GM21825 (cell line): ENCODE results near the gene FBXW2.

Experiments used
- ATAC-seq: cut with Tn5 transposase; IDR thresholded peaks from one replicate; pipeline ENCODE4 v1.9.1; 2021; ENCODE audit warnings: mild to moderate bottlenecking, moderate library complexity; ENCODE audit not compliant: unreplicated experiment

Gene FBXW2

GRCh38 chr9:120716483-120716882 is 76.7 kb downstream of the FBXW2 start:
- ATAC-seq = no peak

- no peak for ATAC-seq
Measured at GRCh38 chr9:120715389-120715924, 77.8 kb downstream of the FBXW2 start.

DNA sequence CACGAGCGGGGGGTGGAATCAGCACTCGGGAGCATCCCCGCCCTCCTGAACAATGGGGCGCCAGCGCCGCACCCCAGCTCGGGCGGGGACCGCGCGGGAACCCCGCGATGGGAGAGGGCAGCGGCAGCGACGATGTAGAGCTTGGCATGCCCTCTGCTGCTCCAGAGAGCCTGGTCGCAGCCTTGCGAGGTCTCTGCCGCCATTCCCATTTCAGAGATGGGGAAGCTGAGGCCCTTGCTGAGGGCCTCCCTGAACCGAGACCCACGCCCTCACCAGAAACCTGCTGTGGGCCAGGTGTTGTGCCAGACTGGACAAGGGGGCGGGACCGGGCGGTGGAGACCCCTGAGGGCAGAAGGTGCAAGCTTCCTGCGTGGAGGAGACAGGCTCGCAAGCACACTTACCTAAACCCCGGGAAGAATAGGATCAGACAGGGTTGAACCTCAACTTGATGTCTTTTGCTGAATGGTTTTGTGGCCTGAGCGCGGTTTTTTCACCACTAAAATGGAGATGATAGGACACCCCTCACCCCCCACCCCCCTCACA is 78.3 kb downstream of the FBXW2 start:
- ATAC-seq = no peak

DNA sequence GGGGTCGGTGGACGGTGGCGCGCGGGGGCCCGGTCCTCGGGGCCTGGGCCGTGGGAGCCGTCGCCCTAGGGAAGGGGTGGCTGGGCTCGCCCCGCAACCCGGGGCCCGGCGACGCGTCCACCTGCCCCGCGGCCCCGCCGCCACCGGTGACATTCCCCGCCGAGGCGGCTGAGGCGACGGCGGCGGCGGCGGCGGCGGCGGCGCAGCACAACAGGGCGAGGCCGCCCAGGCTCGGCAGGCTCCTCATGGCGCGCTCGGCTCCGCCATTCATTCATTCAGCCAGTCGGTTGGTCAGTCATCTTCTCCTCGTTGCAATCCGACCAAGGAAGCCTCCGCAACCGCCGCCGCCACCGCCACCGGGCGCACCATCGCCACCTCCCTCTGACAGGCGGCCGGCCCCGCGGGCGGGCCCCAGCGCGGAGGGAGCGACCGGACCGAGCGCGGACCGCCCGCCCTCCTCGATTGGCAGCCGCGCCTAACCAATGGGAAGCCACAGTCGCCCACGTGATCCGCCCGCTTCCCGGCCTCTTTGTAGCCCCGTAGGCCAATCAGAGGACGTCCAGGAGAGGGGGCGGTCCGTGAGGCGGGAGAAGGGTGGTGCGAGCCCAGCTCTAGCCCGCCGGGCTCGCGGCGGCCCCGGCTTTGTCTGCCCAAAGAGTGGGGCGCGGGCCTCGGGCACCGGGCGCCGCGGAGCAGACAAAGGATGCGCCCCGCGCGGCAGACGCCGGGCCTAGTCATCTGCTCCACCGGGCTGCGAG is 78.9 kb downstream of the FBXW2 start, which contains the start of gene MEGF9:
Gene MEGF9 (minus strand): TSS at position 383 of the 758 bp plus-strand sequence. CDS start 112 bp downstream, at position 271.
- peak; percentile 94 for ATAC-seq

- ATAC-seq = no peak
Measured at GRCh38 chr9:120713257-120714087, 79.7 kb downstream of the FBXW2 start.

GRCh38 chr9:120712539-120713031 is 80.6 kb downstream of the FBXW2 start:
- no peak for ATAC-seq

DNA sequence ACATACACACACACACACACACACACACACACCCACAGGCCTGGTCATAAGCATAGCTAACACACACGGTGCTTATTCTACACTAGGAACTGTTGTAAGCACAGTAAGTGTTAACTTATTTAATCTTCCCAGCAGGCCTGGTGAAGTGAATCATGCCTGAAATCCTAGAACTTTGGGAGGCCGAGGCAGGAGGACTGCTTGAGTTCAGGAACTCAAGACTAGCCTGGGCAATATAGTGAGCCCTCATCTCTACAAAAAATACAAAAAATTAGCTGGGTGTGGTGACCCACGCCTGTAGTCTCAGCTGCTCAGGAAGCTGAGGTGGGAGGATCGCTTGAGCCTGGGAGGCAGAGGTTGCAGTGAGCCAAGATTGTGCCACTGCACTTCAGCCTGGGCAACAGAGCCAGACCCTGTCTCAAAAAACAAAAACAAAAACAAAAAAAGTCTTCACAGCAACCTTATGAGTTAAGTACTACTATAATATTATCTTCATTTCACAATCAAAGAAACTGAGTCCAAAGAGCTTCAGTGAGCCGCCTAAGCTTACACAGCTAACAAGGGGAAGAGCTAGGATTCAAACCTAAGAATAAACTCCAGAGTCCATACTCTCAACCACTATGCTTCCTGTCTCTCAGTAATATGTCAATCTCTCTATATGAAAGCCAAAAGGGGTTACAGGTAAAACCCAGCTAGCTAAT is 81.2 kb downstream of the FBXW2 start:
- no peak for ATAC-seq

DNA sequence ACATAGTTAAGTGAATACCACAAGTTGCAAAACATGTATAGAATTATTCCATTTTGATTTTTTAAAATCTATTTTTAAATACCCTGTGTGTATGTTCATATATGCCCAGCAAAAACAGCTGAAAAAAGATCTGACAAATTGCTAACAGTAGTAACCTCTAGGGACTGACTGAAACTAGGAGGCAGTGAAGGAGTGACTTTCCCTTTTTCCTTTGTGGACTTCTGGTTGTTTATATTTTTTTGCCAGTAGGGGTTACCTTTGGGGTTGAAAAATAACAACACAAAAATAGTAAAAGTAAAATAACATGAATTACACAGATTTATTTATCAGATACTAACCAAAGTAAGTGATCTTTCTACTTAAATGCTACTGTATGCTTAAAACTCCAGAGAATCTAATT is 81.9 kb downstream of the FBXW2 start:
- no peak for ATAC-seq

DNA sequence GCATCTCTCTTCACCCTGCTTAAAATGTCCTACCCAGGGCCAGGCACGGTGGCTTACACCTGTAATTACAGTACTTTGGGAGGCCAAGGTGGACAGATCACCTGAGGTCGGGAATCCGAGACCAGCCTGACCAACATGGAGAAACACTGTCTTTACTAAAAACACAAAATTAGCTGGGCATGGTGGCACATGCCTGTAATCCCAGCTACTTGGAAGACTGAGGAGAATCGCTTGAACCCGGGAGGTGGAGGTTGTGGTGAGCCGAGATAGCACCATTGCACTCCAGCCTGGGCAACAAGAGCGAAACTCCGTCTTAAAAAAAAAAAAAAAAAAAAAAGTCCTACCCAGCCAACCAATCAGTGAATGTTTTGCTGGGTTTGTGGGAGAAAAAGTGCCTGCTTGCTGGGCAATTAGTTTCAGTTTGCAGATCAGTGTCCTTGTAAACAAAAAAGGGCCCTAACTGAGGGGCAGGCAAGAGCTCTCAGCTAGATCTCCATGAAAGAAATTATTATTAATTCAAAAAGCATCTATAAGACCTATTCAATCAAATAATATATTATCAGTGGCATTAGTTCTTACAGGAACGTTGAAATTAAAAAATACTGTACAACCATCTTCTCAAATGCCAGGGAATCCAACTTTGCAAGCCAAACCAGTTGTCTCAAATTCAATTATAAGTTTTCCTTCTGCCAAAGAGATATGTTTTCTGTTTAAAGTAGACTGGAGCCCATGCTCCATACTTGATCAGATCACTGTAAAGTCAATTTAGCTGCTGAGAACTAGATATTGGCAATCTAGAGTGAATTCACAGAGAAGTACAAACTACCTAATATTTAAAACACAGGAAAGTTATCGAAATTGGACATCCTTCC is 82.9 kb downstream of the FBXW2 start:
- ATAC-seq = no peak

- no peak for ATAC-seq
Measured at GRCh38 chr9:120708526-120709224, 84.5 kb downstream of the FBXW2 start.

DNA sequence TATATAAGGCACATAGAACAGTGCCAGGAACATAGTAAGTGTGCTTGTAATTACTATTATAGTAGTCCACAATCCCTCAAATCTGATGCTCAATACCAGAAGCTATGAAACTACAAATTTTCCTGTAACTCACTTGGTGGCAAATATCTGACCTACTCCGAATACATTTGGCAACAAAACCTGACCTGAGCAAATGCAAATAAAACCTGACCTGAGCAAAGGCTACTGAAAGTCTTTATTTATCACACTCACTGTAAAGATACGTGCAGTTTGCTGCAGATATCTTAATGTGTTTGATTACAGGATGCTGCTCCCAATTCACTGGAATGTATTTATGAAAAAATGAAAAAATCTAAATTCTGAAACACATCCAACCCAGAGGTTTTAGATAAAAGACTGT is 86.0 kb downstream of the FBXW2 start:
- no peak for ATAC-seq
